ENCODE measurements around the gene METTL25B.

The METTL25B gene

GRCh38 chr1:156700736-156701531 is 27.3 kb upstream of the METTL25B start:
- DNase-seq (ENCODE audit: low read depth), result no peak

GRCh38 chr1:156703336-156703735 is 24.9 kb upstream of the METTL25B start:
- DNase-seq (ENCODE audit: low read depth), result no peak

- no peak for DNase-seq (ENCODE audit: low read depth)
These were observed 24.5 kb upstream of the METTL25B start for GRCh38 chr1:156703741-156704140.

DNA sequence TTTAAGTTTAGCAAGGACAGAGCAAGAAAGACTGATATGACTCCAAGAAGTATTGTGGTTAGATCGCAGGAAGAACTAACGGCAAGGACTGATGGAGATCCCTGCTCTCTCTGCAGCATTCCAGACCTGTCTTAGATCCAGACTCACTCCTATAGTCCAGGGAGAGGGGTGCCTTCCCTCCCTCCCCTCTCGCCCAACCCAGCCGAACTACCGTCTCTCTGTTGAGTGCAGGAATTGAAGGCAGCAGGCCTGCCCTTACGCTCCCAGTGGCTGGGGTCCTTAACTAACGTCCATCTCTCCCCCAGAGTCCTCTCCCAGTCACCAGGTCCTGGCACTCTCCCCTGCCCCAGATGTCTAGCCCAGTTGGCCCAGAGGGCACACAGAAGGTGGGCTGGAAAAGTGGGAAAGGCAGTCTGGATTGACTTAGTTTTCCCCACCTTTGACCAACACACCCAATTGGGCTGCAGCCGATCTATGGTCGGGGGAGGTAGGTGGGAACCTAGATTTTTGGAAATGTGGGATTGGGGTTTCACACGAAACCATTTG is 24.0 kb upstream of the METTL25B start:
- no peak for DNase-seq (ENCODE audit: low read depth)

DNA sequence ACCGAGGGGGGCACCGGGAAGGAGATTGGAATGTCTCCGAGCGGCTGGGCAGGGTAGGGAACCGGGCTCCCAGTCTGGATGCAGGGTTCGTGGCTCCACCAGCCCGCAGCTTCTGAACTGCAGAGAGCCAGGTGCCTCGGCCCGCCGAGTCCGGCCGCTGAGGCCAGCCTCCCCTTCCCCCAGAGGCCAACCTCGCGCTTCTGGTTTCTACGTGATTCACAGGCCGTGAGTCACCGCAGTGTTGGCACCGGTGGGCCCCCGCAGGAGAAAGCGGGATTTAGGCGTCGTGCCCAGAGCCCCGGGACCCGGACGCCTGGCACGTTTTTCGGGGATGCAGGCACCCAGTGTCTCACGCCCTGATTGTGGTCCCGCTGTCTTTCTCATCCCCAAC is 23.3 kb upstream of the METTL25B start:
- peak; percentile 68 for DNase-seq (ENCODE audit: low read depth)

DNA sequence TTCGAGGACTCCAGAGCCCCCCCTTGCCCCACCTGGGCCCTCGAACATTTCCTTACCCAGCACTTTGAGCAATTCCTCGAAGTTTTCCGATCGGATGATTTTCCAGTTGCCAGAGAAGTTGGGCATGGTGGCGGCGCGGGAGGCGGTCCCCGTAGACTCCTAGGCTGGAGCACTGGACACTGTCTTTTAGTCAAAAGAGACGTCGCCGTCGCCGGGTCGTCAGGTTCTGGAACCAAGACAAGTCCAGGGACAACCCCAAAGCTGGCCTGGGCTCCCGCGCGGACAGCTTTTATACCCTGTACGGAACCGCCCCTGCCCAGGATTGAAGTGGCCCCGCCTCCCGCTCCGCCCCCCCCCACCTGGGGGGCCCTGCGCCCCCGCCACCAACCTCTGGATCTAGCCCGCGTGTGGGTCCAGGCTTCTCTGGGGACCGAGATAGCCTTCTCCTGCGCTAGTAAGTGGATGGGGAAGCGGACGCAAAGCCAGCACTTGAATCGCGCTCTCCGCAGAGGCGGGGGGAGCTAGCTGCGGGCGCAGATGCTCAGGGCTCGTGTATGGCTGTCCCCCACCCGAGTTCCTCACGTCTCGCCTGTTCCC is 22.9 kb upstream of the METTL25B start, which contains the start of gene CRABP2:
TSS of gene CRABP2 (minus strand) at position 263 of the 597 bp plus-strand sequence. CDS start at position 126, 137 bp downstream.
- peak; percentile 18 for DNase-seq (ENCODE audit: low read depth)

- DNase-seq (ENCODE audit: low read depth), result peak; percentile 32
These were observed 22.2 kb upstream of the METTL25B start for GRCh38 chr1:156705918-156706656.

GRCh38 chr1:156706657-156707416 is 21.4 kb upstream of the METTL25B start:
- DNase-seq (ENCODE audit: low read depth), result peak; percentile 27

DNA sequence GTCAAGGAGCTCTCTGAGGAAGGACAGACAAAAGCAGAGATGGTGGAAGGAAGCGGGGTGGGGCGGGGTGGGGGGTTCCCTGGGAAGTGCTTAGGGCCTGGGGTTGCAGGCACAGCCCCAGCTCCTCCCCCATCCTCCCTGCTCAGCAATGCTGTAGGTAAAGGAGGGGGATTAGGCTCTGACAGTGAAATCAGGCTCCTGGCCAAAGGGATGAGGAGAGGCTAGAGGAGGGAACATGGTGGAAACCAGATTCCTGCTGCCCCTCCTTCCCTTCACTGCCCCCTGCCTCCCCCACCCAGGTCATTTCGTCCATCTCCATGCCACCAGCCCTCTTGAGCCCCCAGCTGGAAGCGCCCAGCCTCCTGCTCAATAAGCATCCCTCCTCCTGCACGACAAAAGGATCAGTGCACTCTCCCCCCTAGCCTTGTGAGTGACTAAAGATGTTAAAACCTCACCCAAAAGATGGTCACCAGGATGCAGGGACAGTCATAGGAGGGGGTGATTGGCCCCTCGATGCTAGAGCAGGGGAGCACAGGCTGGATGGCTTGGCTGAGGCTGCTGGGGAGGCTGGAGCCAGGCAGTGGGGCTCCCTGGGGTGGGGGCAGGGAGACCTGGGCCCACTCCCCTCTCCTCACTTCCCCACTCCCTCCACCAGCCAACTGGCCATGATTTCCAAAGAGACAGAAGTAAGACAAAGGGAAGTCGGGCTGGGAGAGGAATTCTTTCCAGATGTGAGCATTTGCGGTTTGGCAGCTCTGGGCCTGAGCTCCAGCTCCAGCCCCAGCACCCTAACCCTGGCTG is 20.7 kb upstream of the METTL25B start:
- peak; percentile 59 for DNase-seq (ENCODE audit: low read depth)

DNA sequence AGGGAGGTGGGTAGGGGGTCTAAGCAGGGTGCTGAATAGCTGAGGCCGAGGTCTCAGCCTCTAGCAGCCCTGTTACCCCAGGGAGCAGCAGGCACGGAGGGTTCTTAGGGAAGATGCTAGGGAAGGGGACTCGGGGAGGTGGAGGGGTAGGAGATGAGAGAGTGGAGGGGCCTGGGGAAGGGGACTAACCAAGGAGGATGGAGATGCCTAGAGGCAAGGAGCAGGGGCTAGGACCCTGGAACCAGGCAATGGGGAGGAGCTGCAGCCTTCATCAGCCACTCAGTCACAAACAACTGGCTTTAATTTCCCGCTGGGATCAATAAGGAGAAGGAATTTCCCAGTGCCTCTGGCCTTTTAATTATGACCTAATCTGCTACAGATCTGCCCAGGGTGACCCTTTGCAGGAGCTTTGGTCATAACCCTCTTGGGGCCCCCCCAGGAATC is 20.0 kb upstream of the METTL25B start:
- DNase-seq (ENCODE audit: low read depth), result no peak

GRCh38 chr1:156709031-156709430 is 19.2 kb upstream of the METTL25B start:
- DNase-seq (ENCODE audit: low read depth), result no peak

DNA sequence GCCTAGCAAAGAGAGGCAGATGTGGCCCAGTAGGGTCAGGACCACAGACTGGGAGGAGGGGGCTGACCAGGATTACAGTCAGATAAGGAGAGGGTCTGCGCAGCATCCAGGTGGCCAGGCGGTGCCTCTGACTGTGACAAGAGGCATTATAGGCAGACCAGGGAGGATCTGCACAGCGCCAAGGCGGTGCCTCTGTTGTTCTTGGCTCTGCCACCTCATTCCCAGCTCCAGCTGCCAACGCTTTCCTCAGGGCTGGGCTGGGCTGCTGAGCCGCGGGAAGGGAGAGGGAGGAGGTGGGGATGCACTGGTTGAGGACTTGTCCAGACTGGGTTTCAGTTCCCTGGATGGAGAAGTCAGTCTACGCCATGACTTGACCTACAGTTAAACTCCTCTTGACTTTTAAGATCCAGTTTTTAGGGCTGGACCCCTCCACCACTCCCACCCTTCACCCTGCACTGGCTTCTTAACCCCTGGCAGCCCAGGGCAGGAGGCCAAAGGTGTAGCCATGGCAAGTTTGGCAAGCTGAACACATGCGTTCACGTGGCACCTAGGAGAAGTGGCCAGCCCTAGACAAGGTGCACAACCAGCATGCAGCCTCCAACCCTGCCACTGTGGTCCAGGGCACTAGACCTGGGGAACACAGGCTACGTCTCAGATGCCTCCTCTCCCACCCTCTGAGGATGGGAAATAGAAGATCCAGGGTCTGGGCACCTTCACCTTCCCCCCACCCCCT is 18.3 kb upstream of the METTL25B start:
- DNase-seq (ENCODE audit: low read depth), result peak; percentile 41

DNA sequence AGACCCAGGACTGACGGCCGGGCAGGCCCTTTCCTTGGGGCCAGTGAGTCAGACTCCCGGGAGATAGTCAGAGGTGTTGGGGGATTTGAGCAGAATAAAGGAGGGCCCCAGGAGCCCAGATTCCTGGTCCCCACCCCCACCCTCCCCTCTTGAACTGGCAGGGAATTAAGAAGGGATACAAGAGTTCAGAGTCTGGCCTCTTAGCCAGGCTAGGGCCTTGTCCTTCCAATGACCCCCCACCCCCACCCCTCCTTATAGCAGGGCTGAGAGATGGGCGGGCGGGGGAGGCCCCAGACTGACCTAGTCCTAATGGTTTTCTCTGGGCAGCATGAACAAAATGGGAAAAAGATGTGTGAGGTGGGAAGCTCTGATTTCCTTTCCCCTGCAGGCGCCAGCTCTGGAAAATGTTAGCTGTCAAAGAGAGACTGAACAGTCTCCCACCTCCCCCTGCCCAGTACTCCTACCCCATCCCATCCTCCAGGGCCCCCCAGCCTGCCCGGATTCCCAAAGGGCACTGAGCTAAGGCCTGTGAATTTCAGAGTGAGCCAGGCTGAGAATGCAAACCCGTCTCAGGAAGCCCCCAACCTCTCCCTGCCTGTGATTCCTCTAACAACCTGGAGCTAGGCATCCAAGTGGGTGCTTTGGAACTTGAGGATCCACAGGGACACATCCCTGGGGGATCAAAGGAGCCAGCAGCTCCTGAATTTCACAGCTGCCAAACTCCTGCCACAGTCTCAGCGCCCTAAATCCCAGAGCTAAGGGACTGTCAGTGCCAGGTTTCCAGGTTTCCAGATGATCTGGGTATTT is 17.1 kb upstream of the METTL25B start:
- DNase-seq (ENCODE audit: low read depth), result peak; percentile 93

GRCh38 chr1:156712626-156713025 is 15.6 kb upstream of the METTL25B start:
- DNase-seq (ENCODE audit: low read depth), result no peak

DNA sequence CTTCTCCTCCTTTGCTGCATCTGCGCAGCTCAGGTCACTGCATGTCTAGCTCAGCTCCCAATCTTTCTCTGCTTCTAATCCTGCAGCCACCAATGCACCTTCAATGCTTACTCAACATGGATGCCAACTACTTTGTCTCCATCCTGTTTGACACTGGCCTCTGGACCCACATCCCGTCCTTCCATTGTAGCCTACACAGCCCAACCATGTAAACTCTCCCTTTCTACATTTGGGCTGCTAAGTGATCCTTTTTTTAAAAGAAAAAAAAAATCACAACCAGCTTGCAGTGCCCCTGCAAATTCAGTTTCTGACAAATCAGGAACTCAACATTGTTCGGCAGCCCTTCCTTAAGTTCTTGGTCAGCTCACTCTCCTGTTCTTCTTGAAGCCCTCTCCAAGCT is 13.4 kb upstream of the METTL25B start:
- DNase-seq (ENCODE audit: low read depth), result no peak

GRCh38 chr1:156717351-156717750 is 10.9 kb upstream of the METTL25B start:
- no peak for DNase-seq (ENCODE audit: low read depth)

DNA sequence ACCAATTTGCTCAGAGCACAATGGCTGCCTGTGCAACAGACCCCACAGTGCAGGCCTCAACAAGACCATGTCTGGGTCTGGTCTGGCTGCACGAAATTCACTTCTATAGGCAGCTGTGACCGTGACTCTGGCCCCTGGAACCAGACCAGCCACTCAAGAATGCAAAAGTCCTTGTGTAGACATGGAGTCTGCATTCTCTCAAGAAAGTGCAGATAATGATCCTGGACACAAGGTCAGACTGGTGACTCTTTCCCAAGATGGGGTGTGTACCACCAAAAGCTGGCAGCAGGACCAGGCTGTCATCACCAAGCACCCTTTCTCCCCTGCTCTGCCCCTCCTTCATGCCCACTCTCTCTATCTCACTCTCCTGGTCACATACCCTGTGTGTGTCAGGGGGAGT is 7.1 kb upstream of the METTL25B start:
- no peak for DNase-seq (ENCODE audit: low read depth)

GRCh38 chr1:156721535-156721934 is 6.7 kb upstream of the METTL25B start:
- no peak for DNase-seq (ENCODE audit: low read depth)

- peak; percentile 83 for DNase-seq (ENCODE audit: low read depth)
These were observed 2.5 kb upstream of the METTL25B start for GRCh38 chr1:156725683-156726280.

All from amniotic epithelial cell (primary cell).